ENCODE measurements around the gene ZNF37A.
"Not testable (repeated sequence)": the region's sequence is repeated elsewhere in the genome, so short reads cannot be mapped to it uniquely, and the experiment has no call there.

ZNF37A gene

DNA sequence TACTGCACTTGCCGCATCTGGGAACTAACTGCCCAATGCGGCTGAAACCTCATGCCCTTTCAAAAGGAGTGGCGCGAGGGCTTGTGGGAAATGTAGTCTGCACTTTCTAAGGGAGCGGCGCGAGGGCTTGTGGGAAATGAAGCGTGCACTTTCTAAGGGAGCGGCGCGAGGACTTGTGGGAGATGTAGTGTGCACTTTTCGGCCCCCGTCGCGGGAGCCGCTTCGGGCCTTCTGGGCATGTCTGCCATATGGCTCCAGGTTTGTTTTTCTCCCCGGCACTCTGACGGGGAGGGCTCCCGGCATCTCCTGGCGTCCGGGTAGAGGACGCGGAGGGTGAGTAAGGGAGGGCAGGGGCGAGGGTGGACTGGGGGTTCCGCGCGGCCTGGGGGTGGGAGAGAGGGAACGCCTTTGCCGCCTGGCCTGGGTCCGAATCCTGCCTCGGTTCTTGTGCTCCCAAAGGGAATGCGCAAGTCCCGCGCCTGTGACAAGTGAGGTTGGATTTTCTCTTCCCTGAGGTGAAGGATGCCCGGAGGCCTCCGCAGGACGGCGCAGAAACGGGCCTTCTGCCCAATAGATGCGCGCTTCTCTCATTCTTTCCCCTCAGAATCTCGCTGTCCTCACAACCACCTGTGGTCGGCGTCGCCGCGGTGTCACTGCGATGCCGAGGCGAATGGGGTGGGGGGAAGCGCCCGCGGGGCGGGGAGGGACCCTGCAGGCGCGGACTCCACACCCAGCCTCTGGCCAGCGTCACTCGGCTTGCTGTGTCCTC is at the start of gene ZNF37A:
ZNF37A (plus strand) TSS at position 180 of the 769 bp plus-strand sequence. CDS start 2,281 bp downstream, outside the sequence.
- Histone ChIP-seq H3K9ac (ENCODE audit: low read depth, low read length) (peak within 1 kb of the TSS; percentile 73; the same call in 1 of the 2 replicates), H3K9me3 (ENCODE audit: insufficient read depth, low read depth, low read length) (peaks cover 24% of the 10 kb centered on the region), H3K27ac (ENCODE audit: low read length) (no peak within 1 kb of the TSS)

DNA sequence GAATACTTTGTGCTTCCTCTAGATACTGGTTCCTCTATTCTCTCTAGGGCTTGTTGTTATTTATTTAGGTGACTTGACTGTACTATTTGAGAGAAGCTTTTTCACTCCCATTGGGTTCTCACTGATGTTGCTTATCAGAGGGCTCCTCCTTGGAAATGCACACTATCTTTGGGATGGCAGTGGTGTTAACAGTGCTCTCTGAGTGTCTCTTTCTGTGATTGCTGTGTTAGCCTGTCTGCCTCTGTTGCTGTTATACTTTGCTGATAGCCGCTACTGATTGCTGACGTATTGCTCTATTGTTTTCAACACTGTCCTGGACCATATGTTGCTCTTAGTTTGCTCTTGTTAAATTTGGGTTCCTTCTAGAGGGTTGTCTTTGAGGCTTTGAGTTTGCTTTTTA is 49.0 kb upstream of the ZNF37A start:
- H3K9ac ChIP-seq (ENCODE audit: low read depth, low read length): no peak overlapping the region
- peaks cover 37% of the 10 kb centered on the region; the same call in 1 of the 2 replicates for H3K36me3 ChIP-seq (ENCODE audit: insufficient read depth, low read depth, low read length)
- no peak overlapping the region for H3K4me3 ChIP-seq (ENCODE audit: low read length)
- H3K27me3 ChIP-seq (ENCODE audit: insufficient read depth, low read length): no peaks in the 10 kb centered on the region
- peaks cover 38% of the 10 kb centered on the region for H3K9me3 ChIP-seq (ENCODE audit: insufficient read depth, low read depth, low read length)
- H3K4me1 ChIP-seq (ENCODE audit: insufficient read depth, low read length): no peaks in the 10 kb centered on the region
- no peak overlapping the region for H3K27ac ChIP-seq (ENCODE audit: low read length)

More for the DNA sequence above, at the start of gene ZNF37A:
- H3K36me3 ChIP-seq (ENCODE audit: insufficient read depth, low read depth, low read length): peaks cover 25% of the 10 kb centered on the region; the same call in 1 of the 2 replicates
- no peaks in the 10 kb centered on the region for H3K27me3 ChIP-seq (ENCODE audit: insufficient read depth, low read length)
- H3K4me3 ChIP-seq (ENCODE audit: low read length): peak within 1 kb of the TSS; percentile 83
- H3K4me1 ChIP-seq (ENCODE audit: insufficient read depth, low read length): no peaks in the 10 kb centered on the region

DNA sequence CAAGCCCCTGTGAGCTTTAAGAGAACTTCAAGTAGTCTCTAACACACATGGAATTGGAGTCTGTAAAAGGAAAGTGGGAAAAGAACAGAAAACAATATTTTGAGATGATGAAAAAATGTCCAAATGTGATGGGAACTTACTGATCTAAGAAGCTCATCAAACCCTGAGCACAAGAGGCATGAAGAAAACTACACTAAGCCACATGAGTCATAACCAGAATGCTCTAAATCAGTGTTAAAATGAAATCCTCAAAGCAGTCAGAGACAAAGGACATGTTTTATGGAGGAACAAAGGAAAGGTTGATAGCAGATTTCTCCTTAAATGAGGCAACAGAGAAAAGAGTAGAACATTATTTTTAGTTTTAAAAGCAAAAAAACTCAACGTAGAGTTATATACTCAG is 46.5 kb upstream of the ZNF37A start:
- H3K9me3 ChIP-seq (ENCODE audit: insufficient read depth, low read depth, low read length): peaks cover 60% of the 10 kb centered on the region
- no peaks in the 10 kb centered on the region for H3K4me1 ChIP-seq (ENCODE audit: insufficient read depth, low read length)
- H3K27ac ChIP-seq (ENCODE audit: low read length): no peak overlapping the region
- no peak overlapping the region for H3K9ac ChIP-seq (ENCODE audit: low read depth, low read length)
- H3K36me3 ChIP-seq (ENCODE audit: insufficient read depth, low read depth, low read length): peaks cover 36% of the 10 kb centered on the region; the same call in 1 of the 2 replicates
- H3K4me3 ChIP-seq (ENCODE audit: low read length): no peak overlapping the region
- H3K27me3 ChIP-seq (ENCODE audit: insufficient read depth, low read length): no peaks in the 10 kb centered on the region

DNA sequence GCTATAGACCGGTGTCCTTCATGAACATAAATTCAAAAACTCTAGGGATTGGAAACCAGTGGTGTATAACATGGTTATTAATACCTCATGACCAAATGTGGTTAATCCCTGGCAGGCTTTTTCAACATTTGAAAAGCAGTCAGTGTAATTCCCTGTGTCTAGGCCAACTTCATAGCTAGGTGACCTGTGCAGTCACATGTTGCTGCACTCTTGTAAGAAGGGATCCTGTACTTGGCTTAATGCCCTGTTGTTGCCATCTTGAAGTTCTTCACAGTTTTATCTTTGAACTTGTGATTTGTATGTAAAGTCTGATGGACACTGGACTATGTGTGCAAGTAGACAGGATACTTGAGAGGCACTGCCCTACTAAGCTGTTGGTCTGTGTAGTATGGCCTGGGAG is 43.9 kb upstream of the ZNF37A start:
- H3K27ac ChIP-seq (ENCODE audit: low read length): no peak overlapping the region
- H3K9me3 ChIP-seq (ENCODE audit: insufficient read depth, low read depth, low read length): peaks cover 83% of the 10 kb centered on the region
- no peak overlapping the region for H3K9ac ChIP-seq (ENCODE audit: low read depth, low read length)
- H3K4me3 ChIP-seq (ENCODE audit: low read length): no peak overlapping the region
- H3K36me3 ChIP-seq (ENCODE audit: insufficient read depth, low read depth, low read length): peaks cover 54% of the 10 kb centered on the region
- no peaks in the 10 kb centered on the region for H3K4me1 ChIP-seq (ENCODE audit: insufficient read depth, low read length)
- no peaks in the 10 kb centered on the region for H3K27me3 ChIP-seq (ENCODE audit: insufficient read depth, low read length)

DNA sequence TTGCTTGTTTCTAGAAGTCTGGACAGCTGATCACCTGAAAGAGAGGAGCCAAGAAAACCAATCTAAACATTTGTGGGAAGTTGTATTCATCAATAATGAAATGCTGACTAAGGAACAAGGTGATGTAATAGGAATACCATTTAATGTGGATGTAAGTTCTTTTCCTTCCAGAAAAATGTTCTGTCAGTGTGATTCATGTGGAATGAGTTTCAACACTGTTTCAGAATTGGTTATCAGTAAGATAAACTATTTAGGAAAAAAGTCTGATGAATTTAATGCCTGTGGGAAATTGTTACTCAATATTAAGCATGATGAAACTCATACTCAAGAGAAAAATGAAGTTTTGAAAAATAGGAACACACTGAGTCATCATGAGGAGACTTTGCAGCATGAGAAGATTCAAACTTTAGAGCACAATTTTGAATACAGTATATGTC is 39.8 kb upstream of the ZNF37A start:
- H3K4me1 ChIP-seq (ENCODE audit: insufficient read depth, low read length): no peaks in the 10 kb centered on the region
- H3K27me3 ChIP-seq (ENCODE audit: insufficient read depth, low read length): no peaks in the 10 kb centered on the region
- H3K27ac ChIP-seq (ENCODE audit: low read length): no peak overlapping the region
- H3K36me3 ChIP-seq (ENCODE audit: insufficient read depth, low read depth, low read length): peaks cover 63% of the 10 kb centered on the region
- H3K9ac ChIP-seq (ENCODE audit: low read depth, low read length): no peak overlapping the region
- no peak overlapping the region for H3K4me3 ChIP-seq (ENCODE audit: low read length)
- H3K9me3 ChIP-seq (ENCODE audit: insufficient read depth, low read depth, low read length): peaks cover 86% of the 10 kb centered on the region

- not testable (repeated sequence) for H3K4me1 ChIP-seq (ENCODE audit: insufficient read depth, low read length); H3K9ac ChIP-seq (ENCODE audit: low read depth, low read length); H3K27ac ChIP-seq (ENCODE audit: low read length); H3K27me3 ChIP-seq (ENCODE audit: insufficient read depth, low read length); H3K4me3 ChIP-seq (ENCODE audit: low read length)
- peaks cover 86% of the 10 kb centered on the region for H3K9me3 ChIP-seq (ENCODE audit: insufficient read depth, low read depth, low read length)
- H3K36me3 ChIP-seq (ENCODE audit: insufficient read depth, low read depth, low read length): peaks cover 67% of the 10 kb centered on the region
Observed at GRCh38 chr10:38055274-38055894, 38.8 kb upstream of the ZNF37A start.

- H3K9ac ChIP-seq (ENCODE audit: low read depth, low read length); H3K27ac ChIP-seq (ENCODE audit: low read length); H3K36me3 ChIP-seq (ENCODE audit: insufficient read depth, low read depth, low read length); H3K27me3 ChIP-seq (ENCODE audit: insufficient read depth, low read length); H3K4me3 ChIP-seq (ENCODE audit: low read length); H3K4me1 ChIP-seq (ENCODE audit: insufficient read depth, low read length): not testable (repeated sequence)
- peaks cover 47% of the 10 kb centered on the region for H3K9me3 ChIP-seq (ENCODE audit: insufficient read depth, low read depth, low read length)
Observed at GRCh38 chr10:38069663-38070062, 24.5 kb upstream of the ZNF37A start.

DNA sequence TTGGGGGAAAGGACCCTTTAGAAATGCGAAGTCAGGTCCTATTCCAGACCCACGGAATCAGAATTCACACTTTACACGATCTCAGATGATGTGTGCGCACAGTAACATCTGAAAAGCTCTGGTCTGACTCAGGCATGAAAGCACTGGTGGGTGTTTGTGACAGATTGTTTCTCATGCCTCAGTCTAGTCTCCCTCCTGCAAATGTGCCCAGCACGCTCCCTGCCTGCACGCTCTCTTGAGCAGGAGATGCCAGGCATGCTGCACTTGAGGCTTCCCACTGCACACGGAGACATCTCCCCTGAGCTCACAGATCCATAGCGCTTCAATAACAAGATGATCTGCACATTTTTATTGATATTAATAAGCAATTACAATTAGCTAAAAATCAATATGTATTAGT is 23.6 kb upstream of the ZNF37A start:
- Histone ChIP-seq H3K36me3 (ENCODE audit: insufficient read depth, low read depth, low read length) (no peaks in the 10 kb centered on the region), H3K27me3 (ENCODE audit: insufficient read depth, low read length) (no peaks in the 10 kb centered on the region), H3K4me1 (ENCODE audit: insufficient read depth, low read length) (no peaks in the 10 kb centered on the region), H3K4me3 (ENCODE audit: low read length) (no peak overlapping the region), H3K9me3 (ENCODE audit: insufficient read depth, low read depth, low read length) (peaks cover 54% of the 10 kb centered on the region), H3K27ac (ENCODE audit: low read length) (no peak overlapping the region), H3K9ac (ENCODE audit: low read depth, low read length) (no peak overlapping the region)

DNA sequence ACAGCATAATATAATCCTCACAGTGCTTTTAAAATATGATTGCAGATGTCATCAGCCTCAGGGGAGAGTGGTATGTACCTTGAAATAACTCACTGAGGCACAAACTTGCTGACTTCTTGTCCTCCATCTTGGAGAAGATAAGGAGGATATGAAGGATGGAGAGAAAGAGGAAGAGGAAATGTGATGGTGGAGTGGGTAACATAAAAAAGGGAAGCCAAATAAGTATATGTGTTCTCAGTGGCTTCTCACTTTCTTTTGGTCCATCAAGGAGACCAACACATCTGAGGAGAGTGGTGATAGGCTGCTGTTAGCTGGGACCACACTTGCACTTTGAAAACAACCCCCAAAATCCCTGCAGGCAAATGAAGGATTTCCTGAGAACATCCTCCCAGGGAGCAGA is 21.6 kb upstream of the ZNF37A start:
- H3K36me3 ChIP-seq (ENCODE audit: insufficient read depth, low read depth, low read length): no peaks in the 10 kb centered on the region
- H3K9me3 ChIP-seq (ENCODE audit: insufficient read depth, low read depth, low read length): peaks cover 63% of the 10 kb centered on the region
- no peak overlapping the region for H3K27ac ChIP-seq (ENCODE audit: low read length)
- no peaks in the 10 kb centered on the region for H3K27me3 ChIP-seq (ENCODE audit: insufficient read depth, low read length)
- H3K9ac ChIP-seq (ENCODE audit: low read depth, low read length): no peak overlapping the region
- no peak overlapping the region for H3K4me3 ChIP-seq (ENCODE audit: low read length)
- no peaks in the 10 kb centered on the region for H3K4me1 ChIP-seq (ENCODE audit: insufficient read depth, low read length)

- peaks cover 81% of the 10 kb centered on the region for H3K9me3 ChIP-seq (ENCODE audit: insufficient read depth, low read depth, low read length)
- no peak overlapping the region for H3K9ac ChIP-seq (ENCODE audit: low read depth, low read length)
- no peaks in the 10 kb centered on the region for H3K36me3 ChIP-seq (ENCODE audit: insufficient read depth, low read depth, low read length)
- no peaks in the 10 kb centered on the region for H3K4me1 ChIP-seq (ENCODE audit: insufficient read depth, low read length)
- no peaks in the 10 kb centered on the region for H3K27me3 ChIP-seq (ENCODE audit: insufficient read depth, low read length)
- H3K4me3 ChIP-seq (ENCODE audit: low read length): no peak overlapping the region
- H3K27ac ChIP-seq (ENCODE audit: low read length): no peak overlapping the region
Observed at GRCh38 chr10:38076687-38077086, 17.4 kb upstream of the ZNF37A start.

DNA sequence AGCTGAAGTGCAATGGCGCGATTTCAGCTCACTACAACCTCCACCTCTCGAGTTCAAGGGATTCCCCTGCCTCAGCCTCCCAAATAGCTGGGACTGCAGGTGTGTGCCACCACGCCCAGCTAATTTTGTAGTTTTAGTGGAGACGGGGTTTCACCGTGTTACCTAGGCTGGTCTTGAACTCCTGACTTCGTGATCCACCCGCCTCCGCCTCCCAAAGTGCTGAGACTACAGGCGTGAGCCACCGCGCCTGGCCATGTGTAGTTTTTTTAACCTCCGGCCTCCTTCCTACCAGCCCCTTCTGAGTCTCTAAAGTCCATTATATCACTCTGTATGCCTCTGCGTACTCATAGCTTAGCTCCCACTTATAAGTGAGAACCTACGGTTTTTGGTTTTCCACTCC is 819 bp upstream of the ZNF37A start:
- not testable (repeated sequence) for H3K9ac ChIP-seq (ENCODE audit: low read depth, low read length); H3K27ac ChIP-seq (ENCODE audit: low read length); H3K27me3 ChIP-seq (ENCODE audit: insufficient read depth, low read length); H3K4me1 ChIP-seq (ENCODE audit: insufficient read depth, low read length)
- H3K4me3 ChIP-seq (ENCODE audit: low read length): 0 out of 2 replicates have a peak overlapping the region, but pooled peaks have one; percentile 83
- peaks cover 26% of the 10 kb centered on the region; the same call in 1 of the 2 replicates for H3K9me3 ChIP-seq (ENCODE audit: insufficient read depth, low read depth, low read length)
- H3K36me3 ChIP-seq (ENCODE audit: insufficient read depth, low read depth, low read length): peaks cover 18% of the 10 kb centered on the region; the same call in 1 of the 2 replicates

GRCh38 chr10:38093816-38094157 is 350 bp upstream of the ZNF37A start:
- H3K9me3 ChIP-seq (ENCODE audit: insufficient read depth, low read depth, low read length): peaks cover 24% of the 10 kb centered on the region
- H3K4me1 ChIP-seq (ENCODE audit: insufficient read depth, low read length): no peaks in the 10 kb centered on the region
- H3K9ac ChIP-seq (ENCODE audit: low read depth, low read length): peak overlapping the region; percentile 21; the same call in 1 of the 2 replicates
- H3K36me3 ChIP-seq (ENCODE audit: insufficient read depth, low read depth, low read length): peaks cover 23% of the 10 kb centered on the region; the same call in 1 of the 2 replicates
- peak overlapping the region; percentile 83 for H3K4me3 ChIP-seq (ENCODE audit: low read length)
- H3K27me3 ChIP-seq (ENCODE audit: insufficient read depth, low read length): no peaks in the 10 kb centered on the region
- H3K27ac ChIP-seq (ENCODE audit: low read length): no peak overlapping the region
